KG1 (cell line): ENCODE results near the gene PHC1.
"Not testable (repeated sequence)": the region's sequence is repeated elsewhere in the genome, so short reads cannot be mapped to it uniquely, and the experiment has no call there.

Source experiments
- DNase-seq: peaks from one replicate; lab custom pipeline; 2025; lab: John Stamatoyannopoulos, UW

Gene PHC1

GRCh38 chr12:8914033-8914715, at the start of gene PHC1:
Gene PHC1, plus strand, starts transcription at chr12:8914509. Its CDS starts 3,169 bp downstream, at chr12:8917678.
- DNase-seq = peak; percentile 22

GRCh38 chr12:8866429-8866828, 47.9 kb upstream of the PHC1 start:
- no peak for DNase-seq

GRCh38 chr12:8867009-8867408, 47.3 kb upstream of the PHC1 start:
- DNase-seq = no peak

GRCh38 chr12:8867786-8868185, 46.5 kb upstream of the PHC1 start:
- no peak for DNase-seq

GRCh38 chr12:8870586-8870985, 43.7 kb upstream of the PHC1 start:
- DNase-seq = no peak

- DNase-seq = no peak
Observed at GRCh38 chr12:8871068-8871467, 43.2 kb upstream of the PHC1 start.

GRCh38 chr12:8876887-8877286, 37.4 kb upstream of the PHC1 start:
- no peak for DNase-seq

GRCh38 chr12:8886502-8887284, 27.6 kb upstream of the PHC1 start:
- no peak for DNase-seq

- DNase-seq = no peak
Observed at GRCh38 chr12:8887285-8887715, 27.0 kb upstream of the PHC1 start.

- DNase-seq = peak; percentile 53
Observed at GRCh38 chr12:8890313-8891085, 23.8 kb upstream of the PHC1 start.

- DNase-seq = no peak
Observed at GRCh38 chr12:8891976-8892375, 22.3 kb upstream of the PHC1 start.

- no peak for DNase-seq
Observed at GRCh38 chr12:8894378-8894777, 19.9 kb upstream of the PHC1 start.

GRCh38 chr12:8894986-8895385, 19.3 kb upstream of the PHC1 start:
- no peak for DNase-seq

- no peak for DNase-seq
Observed at GRCh38 chr12:8897081-8897480, 17.2 kb upstream of the PHC1 start.

- no peak for DNase-seq
Observed at GRCh38 chr12:8899830-8900229, 14.5 kb upstream of the PHC1 start.

- not testable (repeated sequence) for DNase-seq
Observed at GRCh38 chr12:8902703-8903102, 11.6 kb upstream of the PHC1 start.

- DNase-seq = no peak
Observed at GRCh38 chr12:8903646-8904045, 10.7 kb upstream of the PHC1 start.

- DNase-seq = no peak
Observed at GRCh38 chr12:8904665-8905064, 9.6 kb upstream of the PHC1 start.

- no peak for DNase-seq
Observed at GRCh38 chr12:8905546-8905945, 8.8 kb upstream of the PHC1 start.

GRCh38 chr12:8906266-8907180, 7.8 kb upstream of the PHC1 start:
- no peak for DNase-seq

- no peak for DNase-seq
Observed at GRCh38 chr12:8907513-8907912, 6.8 kb upstream of the PHC1 start.

GRCh38 chr12:8909752-8910151, 4.6 kb upstream of the PHC1 start:
- no peak for DNase-seq
